ENCODE data around the gene NTM.

The NTM gene

GRCh38 chr11:132222345-132222744 lies 851.9 kb downstream of the NTM start:
- no peak for DNase-seq (ENCODE audit: low spot score)

DNA sequence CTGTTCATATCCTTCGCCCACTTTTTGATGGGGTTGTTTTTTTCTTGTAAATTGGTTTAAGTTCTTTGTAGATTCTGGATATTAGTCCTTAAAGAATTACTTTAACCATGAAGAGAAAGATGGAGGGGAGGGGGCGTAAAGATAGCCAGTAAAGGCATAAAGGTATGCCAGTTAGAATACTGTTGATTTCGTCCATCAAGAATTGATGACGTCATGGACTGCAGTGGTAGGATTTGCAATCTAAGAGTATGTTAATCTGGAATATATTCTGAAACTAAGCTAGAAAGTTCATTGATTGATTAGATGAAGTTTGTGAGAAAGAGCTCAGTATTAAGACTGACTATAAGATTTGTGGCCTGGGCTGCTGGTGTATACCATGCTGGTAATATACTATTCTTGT lies 856.1 kb downstream of the NTM start:
- no peak for DNase-seq (ENCODE audit: low spot score)

DNA sequence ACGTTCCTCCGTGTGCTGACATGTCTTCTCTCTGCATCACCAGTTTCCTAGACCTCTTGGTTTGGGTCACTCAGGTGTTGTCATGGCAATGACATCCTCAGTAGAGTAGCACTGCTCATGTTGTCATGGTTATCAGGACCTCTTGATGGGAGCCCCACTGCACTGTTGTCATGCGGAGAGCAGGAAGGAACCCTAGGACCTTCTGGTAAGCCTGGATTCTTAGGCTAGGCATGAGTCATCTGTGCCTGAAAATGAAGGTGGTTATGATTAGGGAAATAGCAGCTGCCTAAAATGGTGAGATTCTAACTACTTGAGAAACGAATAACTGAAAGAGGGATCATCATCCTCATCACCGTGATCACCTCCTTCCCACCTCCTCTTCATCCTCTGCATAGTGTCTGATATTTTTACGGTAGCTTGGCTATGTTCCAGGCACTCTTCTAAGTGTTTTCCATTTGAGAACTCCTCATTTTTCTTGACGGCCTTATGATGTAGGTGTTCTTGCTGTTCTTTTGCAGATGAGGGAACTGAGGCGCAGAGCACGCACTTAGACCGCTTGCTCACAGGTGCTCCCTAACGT lies 858.4 kb downstream of the NTM start:
- DNase-seq (ENCODE audit: low spot score), result peak; percentile 20

DNA sequence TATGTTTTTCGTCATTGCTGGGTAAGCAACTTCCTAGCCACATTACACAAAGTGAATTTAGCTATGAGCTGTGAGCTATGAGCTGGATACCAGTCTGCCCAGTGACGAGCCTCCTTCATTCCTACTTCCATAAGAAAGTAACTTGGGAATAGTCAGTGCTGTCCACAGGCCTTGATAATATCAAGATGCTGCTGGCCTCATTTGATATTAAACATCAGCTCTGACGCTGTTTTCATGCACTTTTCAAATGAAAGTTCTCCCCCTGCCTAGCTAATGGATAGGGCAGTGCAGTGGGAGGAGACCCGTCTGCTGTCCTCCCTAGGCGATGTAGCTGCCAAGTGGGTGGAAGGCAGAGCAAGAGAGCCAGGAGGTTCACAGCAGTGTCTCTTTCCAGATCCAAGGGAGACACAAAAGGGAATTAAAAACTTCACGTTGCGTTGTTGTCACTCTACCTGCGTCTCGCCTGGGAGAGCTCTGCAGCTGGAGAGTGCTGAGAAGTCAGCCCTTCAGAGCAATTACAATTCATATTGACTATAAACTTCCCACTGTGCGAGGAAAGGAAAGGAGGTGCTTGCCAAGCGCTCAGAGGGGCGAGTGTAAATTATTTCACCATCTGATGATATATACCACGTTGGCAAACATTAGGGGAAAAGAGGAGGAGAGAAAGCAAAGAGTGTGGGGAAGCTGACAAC lies 861.4 kb downstream of the NTM start:
- no peak for DNase-seq (ENCODE audit: low spot score)

- DNase-seq (ENCODE audit: low spot score), result no peak
Observed at GRCh38 chr11:132234878-132235277, 864.5 kb downstream of the NTM start.

DNA sequence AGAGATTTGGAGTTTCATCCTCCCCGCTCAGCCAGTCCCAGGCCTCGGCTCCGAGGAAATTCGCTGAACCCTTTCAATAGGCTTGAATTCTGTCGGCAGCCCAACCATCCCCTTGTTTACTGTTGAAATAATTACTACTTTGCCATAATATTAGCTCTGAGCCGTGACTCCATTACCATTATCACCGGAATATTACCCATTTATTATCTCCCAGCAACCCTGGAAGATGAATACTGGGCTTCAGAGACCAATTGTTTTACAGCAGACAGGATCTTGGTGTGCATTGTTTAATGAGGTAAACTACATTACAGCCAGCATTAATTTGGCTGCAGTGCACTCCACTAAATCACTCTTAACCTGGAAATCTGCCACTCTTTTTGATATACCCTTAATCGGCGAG lies 867.4 kb downstream of the NTM start:
- DNase-seq (ENCODE audit: low spot score), result no peak

DNA sequence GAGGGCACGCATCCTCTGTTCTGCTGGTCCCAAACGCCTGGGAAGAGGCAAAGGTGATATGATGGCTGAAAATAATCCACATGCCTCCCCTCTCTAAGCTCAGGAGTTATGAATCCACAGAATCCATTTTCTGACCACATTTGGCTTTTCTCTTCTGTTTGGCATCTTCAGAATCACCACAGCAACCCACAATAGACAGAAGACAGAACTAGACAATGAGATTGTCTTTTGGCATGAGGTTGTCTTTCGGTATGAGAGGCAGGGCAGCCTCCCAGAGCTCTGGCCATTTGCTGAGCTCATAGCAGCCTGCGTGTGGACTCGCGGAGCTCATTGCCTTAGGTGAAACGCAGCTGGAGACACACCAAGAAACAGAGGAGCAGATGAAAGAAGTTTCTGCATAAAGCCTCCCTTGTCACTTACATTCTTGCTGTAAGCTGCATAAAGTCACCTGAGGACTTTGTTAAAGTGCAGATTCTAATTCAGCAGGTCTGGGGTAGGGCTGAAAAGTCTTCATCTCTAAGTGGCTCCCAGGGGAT lies 868.0 kb downstream of the NTM start:
- no peak for DNase-seq (ENCODE audit: low spot score)

DNA sequence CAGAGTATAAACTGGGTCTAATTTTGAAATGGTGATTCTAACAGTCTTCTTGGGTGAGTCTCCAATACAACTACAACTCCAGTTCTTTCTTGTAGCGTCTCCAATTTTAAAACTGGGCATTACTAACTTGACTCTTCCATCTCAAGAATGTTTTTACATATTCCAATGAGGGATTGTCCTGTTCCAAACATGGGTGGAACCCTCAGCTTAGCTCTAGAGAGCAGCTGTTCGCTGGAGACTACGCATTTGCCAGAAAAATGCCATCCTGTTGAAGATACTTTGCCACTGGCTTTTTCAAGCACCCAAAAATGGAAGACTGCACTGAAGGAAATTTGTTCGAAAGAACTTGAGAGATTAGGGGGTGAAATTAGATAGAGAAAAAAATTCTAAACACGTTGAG lies 870.0 kb downstream of the NTM start:
- no peak for DNase-seq (ENCODE audit: low spot score)

- no peak for DNase-seq (ENCODE audit: low spot score)
Observed at GRCh38 chr11:132242632-132243031, 872.2 kb downstream of the NTM start.

DNA sequence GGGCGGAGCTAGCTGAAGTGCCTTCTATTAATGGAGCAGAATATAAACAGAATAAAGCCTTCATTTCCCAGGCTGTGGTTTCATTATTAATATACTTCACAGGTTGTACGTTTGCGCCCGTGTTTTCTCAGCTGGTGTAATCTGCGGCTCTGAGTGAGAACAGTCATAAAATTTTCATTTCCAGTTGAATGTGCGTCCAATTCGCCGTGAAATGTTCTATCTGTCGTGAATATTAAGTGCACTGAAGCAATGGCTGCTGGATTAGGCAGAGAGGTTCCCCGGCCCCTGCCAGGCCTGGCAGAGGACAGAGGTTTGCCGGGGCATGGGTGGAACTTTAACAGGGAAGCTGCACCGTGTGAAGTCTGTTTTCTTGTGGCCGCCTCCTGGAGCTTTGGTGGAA lies 874.4 kb downstream of the NTM start:
- DNase-seq (ENCODE audit: low spot score), result no peak

- DNase-seq (ENCODE audit: low spot score), result peak; percentile 16
Observed at GRCh38 chr11:132245403-132246385, 875.3 kb downstream of the NTM start.

DNA sequence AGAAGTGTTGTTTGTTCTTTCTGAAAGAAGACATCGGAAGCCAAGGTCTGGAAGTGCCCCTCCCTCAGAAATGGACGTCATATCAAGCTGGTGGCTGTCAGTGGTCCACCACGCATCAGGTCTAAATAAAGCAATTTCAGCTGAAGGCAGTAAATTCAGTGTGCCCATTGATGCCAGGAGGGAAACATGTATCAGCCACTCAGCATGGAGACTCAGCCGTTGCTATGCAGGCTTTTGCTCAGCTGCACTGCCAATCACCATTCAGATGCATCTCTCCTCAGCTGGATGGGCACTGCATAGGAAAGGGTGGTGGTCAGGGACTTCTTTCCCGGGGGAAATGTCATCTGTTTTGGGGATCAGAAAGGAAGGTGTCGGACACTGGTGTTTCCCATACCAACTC lies 878.2 kb downstream of the NTM start:
- no peak for DNase-seq (ENCODE audit: low spot score)

GRCh38 chr11:132249256-132249655 lies 878.8 kb downstream of the NTM start:
- DNase-seq (ENCODE audit: low spot score), result no peak

GRCh38 chr11:132251061-132251460 lies 880.6 kb downstream of the NTM start:
- no peak for DNase-seq (ENCODE audit: low spot score)

GRCh38 chr11:132253469-132254264 lies 883.3 kb downstream of the NTM start:
- no peak for DNase-seq (ENCODE audit: low spot score)

- DNase-seq (ENCODE audit: low spot score), result no peak
Observed at GRCh38 chr11:132254906-132255305, 884.5 kb downstream of the NTM start.

- no peak for DNase-seq (ENCODE audit: low spot score)
Observed at GRCh38 chr11:132256528-132257279, 886.3 kb downstream of the NTM start.

DNA sequence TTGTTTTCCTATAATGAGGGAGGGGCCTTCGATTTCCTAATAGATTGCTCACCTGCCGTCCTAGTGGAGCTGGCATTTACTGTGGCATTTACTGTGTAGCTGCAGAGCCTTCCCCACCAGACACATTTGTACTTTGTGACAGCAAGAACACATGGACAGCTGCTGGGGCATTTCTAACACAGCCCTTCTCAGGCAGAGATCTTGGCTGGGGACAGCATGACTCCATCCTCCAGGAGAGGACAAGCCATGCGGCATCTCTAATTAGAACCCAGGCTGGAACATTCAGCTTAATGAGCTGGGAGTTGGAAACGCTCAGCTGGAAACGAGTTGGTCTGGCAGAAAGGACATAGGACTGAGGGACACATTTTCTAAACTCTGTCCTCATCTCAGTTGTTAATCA lies 887.5 kb downstream of the NTM start:
- no peak for DNase-seq (ENCODE audit: low spot score)

- no peak for DNase-seq (ENCODE audit: low spot score)
Observed at GRCh38 chr11:132258875-132259274, 888.5 kb downstream of the NTM start.

- DNase-seq (ENCODE audit: low spot score), result no peak
Observed at GRCh38 chr11:132260636-132261035, 890.2 kb downstream of the NTM start.

DNA sequence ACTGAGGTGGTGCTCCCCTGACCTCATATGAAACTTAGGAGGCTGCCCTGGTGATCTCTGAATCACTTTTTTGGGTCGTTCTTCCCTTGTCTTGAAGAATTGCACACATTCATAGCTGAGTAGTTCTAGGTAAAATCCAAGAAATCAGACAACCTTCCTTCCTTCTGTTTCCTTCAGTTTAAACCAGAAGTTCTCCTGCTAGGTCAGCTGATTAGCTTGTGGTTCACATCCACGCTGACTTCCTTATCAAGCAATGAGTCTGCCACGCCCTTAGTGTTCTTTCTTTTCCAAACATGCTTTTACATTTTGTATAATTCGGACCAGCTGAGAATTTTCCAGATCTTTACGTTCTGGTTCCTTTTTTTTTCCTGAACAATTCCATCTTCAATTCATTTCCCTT lies 892.8 kb downstream of the NTM start:
- DNase-seq (ENCODE audit: low spot score), result no peak

All from iPS-NIHi11 (cell line).